Ovary (tissue), 3 donors: Measurements from ENCODE around the gene PDLIM7.

Source experiments
- CTCF ChIP-seq, 3 donors: fragments of 450-650 bp in 2 of 3; fragments of 200-600 bp in 1 of 3; IDR thresholded peaks; one replicate each; pipeline versions ENCODE4 v1.5.1 to v1.8.0; 2016 to 2022; ENCODE audit warnings: antibody characterized with exemption in 3 of 3, mild to moderate bottlenecking in 1 of 3
- POLR2A ChIP-seq: fragments of 450-650 bp; IDR thresholded peaks from one replicate; pipeline ENCODE4 v1.6.1; 2017; ENCODE audit warnings: antibody characterized with exemption, mild to moderate bottlenecking, moderate library complexity
- donor health status: DM: no; HTN: no; CAD: no.

GRCh38 chr5:177497292-177498012 lies at the start of gene PDLIM7:
- peak in 1 of 3 donors; percentile 14 for TF ChIP-seq CTCF (IDR thresholded peaks at IDR 0.05)
- TF ChIP-seq POLR2A = peak; percentile 90
